Fibroblast of peridontal ligament (primary cell): Measurements from ENCODE around the gene RELL2.
A peak's percentile ranks its signal among the peaks of the same experiment; 100 is the strongest.
"Not testable (repeated sequence)": the region's sequence is repeated elsewhere in the genome, so short reads cannot be mapped to it uniquely, and the experiment has no call there.

Experiments used
- DNase-seq: peaks from one replicate; pipeline ENCODE4 v3.0.0-alpha.2; 2010; ENCODE audit errors: extremely low read depth

Gene RELL2, protein sequence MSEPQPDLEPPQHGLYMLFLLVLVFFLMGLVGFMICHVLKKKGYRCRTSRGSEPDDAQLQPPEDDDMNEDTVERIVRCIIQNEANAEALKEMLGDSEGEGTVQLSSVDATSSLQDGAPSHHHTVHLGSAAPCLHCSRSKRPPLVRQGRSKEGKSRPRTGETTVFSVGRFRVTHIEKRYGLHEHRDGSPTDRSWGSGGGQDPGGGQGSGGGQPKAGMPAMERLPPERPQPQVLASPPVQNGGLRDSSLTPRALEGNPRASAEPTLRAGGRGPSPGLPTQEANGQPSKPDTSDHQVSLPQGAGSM

DNA sequence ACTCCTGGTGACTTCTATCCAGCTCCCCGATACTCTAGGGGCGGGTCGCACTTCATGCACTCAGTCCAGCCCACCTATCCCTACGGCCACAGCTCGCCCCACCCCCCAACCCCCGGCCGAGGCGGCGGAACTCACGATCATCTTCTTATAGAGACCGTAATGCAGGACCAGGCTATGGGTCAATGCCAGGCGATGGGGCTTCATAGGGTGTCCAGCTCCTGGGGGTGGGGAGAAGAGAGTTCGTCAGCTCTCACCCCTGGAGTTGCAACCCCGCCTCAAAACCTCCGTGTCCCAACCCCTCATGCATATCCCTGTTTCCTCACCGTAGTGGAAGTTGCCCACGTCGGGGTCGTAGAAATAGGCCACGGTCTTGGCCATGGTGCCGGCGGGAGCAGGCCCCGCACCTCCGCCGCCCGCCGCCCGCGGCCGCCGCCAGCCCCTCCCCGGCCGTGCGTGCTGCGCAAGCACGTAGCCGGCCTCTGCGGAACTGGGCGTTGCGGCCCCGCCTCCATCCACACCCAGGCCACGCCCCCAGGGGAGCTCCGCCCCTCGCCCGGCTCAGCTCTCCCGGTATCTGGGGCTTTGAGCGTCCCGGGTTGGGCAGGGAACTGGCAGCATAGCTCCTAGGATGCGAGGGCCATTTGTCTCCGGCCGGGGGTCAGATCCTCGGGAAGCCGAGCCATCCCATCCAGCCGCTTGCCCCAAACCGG is at the start of gene RELL2, which contains the start of gene HDAC3:
TSS of gene RELL2 (plus strand) at position 585 of the 710 bp plus-strand sequence. CDS start 1,229 bp downstream, outside the sequence.
TSS of gene HDAC3 (minus strand) at position 437 of the 710 bp plus-strand sequence. CDS start at position 378, 59 bp downstream.
- peak; percentile 80 for DNase-seq

DNA sequence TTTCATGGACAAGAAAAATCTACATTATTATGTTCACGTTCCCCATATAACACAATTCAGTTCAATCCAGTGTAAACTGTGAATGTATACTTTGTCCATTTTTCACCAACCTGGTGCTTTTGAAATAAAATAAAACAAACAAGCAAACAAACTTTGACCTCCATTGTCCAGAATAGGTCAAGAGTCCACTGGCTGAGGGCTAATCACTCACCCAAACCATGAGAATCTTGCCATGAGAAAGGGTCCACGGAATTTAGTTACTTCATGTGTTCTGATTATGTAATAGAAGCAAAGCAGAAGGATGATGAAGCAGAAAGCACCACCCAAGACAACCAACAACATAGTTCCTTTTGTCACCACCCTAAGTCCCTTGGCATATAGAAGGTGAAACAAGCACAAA is 46.7 kb upstream of the RELL2 start:
- DNase-seq = no peak

DNA sequence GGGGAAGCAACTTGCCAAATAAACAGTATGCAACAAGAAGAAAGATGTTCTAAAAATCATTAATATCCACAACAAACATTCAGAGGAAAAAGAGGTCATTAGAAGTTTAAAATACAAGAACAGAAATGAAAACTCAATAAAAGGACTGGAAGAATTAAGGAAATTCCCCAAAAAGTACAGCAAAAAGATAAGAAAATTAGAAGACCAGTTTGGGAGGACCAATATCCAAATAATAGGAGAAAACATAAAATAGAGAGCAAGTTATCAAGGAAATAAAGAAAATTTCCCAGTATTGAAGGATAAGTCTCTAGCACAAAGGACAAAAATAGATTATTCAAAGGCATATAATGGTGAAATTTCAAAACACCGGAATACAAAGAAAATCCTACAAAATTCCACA is 39.9 kb upstream of the RELL2 start:
- no peak for DNase-seq

DNA sequence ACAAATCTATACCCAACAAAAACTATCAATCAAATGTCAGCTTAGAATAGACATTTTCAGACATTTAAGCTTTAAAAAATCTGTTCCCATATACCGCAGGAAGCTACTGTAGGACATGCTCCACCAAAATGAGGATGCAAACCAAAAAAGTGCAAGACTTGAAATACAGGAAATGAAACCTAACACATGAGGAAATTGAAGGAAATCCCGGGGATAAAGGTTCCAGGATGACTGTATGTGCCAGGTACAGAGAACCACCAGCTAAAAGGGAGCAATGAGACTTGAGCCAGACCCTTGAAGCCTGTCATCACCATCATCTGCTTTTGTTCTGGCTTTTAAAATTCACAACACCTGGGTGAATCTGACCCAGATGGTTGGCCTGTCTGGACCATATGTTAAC is 39.4 kb upstream of the RELL2 start:
- no peak for DNase-seq

DNA sequence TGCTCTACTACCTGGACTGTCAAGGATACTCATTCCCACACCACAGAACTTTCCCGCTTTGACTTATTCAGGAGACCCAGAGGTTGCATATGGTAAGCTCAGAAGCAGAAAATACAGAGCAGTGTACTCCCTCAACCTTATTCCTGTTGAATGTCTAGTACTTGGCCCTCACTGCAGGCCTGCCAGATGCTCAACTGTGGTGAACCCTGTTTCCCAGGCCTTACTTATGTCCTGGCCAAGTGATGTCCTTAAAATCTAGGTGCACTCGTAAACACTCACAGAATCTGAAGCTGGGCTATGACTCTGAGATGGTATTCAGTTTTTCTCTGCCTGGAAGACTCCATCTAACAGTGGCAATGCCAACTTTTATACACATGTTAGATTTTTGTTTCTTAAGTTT is 39.0 kb upstream of the RELL2 start:
- DNase-seq = no peak

DNA sequence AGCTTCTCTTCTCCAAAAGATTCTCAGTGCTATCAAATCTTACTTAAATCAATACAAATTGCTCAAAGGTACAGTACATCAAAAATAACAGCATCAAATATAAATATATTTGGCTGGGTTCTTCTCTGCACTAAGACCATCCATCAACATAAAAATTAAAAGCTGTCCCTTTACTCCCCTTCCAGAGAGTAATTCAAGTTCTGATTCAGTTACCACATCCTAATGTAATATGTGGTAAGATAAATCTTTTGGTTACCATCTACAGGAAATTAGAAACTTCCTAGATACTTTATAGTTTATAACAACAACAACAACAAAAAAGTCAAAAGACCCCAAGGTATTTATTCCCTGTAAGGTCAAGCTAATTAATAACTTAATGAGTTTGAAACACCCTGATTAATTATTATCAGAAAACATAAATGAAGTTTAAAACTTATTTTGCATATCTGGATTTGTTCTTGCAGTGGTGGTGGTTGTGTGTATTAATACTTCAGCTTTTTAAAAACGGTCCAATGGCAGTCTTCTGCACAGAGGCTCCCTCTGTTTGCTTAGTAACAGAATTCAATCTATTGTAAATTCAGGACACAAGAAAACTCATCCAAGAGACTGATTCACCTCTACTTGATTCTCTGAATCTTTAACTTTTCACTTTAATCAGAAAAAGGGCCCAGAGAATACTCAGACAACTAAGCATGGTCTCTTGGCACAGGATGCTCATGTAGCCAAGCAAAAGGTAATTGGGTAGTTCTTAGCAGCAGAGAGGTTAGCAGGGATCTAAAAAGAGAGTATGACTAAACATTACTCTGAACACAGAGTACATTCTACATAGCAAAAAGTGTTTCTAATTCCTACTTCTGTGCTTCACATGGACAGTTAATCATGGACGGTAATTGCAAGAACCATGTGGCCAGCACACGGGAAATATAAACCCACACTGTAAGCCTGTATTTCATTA is 38.1 kb upstream of the RELL2 start:
- DNase-seq = peak; percentile 63

DNA sequence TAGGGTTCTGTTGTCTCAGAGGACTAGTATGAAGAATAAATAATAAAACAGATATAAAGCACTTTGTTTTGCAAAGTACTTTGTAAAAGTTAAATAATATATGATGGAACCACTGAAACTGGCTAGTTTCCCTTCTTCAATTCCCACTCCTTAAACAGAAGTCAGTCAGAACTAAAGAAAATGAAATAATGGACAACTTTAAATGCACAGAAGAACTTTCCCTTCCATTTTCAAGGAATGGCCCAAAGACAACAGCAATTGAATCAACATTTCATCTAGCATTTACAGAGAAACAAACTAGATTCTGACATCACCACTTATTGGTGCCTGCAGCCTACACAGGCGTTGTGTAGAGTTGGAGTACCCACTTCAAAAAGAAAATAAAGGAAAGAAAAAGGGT is 34.2 kb upstream of the RELL2 start:
- DNase-seq = no peak

DNA sequence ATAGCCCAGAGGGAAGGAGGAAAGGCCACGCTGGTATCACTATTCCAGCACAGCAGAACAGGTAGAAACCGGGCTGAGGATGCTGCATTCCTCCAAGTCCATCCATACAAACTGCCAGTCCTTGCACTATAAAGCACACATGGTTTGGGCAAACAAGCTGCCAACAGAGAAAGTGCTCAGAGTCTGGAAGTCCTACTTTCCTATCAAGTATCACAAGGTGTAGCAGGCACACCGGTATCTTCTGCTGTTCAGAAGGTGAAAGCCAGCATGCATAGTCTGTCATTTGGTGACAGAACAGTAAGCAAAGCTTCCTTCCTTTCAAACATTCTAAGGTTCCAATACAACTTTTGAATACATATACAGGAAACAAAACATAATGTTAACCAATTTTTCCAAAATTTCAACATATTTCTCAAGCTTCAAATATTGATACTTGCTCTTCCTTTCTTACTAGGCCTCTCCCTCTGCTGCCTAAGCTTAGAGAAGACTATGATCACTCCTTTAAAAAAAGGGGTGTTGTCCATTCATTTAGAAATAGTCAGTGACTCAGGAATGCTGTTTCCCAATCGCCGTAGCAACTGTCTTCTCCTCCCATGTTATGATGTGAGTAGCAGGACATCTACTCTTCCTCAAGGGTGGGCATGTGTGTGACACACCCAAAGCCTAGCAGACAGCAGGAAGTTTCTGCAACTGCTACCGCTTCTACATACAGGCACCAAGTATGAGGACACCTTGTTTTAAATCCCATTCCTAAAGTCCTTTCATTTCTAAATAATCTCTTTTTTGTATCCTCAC is 32.7 kb upstream of the RELL2 start:
- DNase-seq = peak; percentile 94

DNA sequence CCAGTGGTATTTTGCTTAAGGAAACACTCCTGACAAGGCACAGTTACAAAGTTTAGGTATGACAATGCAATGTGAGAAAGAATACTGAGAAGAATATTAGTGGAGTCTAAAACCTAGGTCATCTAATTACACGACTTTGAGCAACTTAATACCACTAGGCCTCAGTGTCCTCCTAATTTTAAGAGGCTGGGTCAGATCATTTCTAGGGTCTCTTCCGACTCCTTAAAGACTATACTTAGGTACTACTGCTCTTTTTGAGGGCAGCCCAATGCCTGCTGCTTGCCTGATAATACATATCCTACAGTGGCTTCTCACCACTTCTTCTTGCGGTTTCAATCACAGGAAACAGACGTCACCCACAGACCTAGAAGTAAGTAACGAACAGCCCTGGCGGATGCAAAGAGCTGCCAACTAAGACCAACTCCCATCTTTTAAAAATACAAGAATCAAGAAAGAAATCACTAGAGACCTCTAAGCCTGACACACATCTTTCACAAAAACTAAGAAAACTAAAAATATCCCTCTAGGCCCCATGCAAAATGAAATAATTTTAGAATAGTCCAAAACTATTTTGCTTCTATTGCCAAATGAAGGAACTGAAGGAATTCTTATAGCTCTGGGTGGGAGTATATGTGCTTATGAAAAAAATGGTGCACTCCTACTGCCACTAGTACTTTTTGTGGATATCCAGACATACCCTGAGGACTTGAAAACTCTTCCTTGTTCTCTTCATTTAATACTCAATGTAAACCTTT is 31.1 kb upstream of the RELL2 start:
- peak; percentile 70 for DNase-seq

DNA sequence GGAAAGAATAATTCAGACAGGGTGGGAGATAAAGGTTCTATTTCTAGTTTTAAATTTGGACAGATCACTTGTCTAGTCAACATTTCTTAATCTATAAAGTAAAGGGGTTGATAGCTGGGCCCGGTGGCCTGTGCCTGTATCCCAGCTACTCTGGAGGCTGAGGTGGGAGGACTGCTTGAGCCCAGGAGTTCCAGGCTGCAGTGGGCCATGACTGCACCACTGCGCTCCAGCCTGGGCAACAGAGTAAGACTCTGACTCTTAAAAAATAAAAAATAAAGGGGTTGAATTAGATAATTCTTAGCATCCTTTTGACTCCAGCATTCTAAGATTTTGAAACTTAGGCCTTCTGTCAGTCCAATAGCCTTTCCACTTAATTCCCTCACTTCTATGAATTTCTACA is 28.8 kb upstream of the RELL2 start:
- no peak for DNase-seq

DNA sequence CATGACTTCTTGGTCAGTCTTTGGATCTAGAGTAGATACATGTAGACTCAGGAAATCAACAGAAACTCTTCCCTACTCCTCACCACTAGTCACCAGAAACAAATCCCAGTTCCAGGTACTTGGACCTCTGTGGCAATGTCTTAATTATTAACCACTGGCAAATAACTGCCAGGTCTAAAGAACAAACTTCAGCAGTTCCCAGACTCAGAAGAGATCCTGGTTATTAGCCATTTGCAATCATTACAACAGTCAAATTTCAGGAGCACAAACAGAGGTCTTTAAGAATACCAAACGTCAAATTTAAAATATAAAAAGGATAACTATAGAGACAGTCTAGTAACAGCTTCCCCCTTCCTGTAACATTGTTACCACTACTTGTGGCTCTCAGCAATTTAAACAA is 28.2 kb upstream of the RELL2 start:
- DNase-seq = no peak

DNA sequence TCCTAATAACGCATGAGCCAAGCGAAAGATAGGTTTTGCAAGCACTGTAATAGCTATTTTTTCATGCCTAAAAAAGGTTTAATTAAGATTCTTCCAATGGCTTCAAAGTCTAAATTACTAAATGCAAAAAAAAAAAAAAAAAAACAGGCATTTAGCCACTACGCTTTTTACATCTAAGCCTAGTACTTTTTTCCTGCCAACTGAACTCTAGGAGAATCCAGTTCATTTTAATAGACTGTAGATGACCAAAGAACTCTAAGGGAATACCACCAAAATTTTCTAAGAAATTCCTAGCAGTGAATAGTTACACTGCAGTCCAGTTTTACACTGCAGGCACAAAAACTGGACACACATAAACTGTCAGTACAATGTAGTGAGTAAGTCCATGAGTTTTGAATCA is 27.8 kb upstream of the RELL2 start:
- no peak for DNase-seq

DNA sequence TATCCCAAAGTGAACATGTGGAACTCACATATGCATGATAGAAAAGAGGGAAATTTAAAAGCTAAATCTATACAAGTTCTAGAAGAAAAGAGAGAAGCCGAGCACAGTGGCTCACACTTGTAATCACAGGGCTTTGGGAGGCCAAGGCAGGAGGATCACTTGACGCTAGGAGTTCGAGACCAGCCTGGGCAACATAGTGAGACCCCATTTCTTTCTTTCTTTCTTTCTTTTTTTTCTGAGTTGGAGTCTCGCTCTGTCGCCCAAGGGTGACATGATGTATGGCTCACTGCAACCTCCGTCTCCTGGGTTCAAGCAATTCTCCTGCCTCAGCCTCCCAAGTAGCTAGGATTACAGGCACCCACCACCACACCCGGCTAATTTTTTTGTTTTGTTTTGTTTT is 26.9 kb upstream of the RELL2 start:
- DNase-seq = not testable (repeated sequence)

DNA sequence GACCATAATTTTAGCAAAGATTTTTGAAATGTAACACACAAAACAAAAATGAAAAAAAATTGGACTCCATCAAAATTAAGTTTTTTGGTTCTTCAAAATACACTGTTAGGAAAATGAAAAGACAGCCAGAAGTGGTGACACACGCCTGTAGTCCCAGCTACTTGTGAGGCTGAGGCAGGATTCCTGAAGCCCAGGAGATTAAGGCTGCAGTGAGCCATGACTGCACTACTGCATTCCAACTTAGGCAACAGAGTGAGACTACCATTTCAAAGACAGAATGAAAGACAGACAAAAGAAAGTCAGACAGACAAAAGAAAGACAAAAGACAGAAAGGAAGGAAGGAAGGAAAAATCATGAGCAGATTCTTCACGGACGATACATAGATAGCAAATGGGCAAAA is 25.5 kb upstream of the RELL2 start:
- DNase-seq = no peak

DNA sequence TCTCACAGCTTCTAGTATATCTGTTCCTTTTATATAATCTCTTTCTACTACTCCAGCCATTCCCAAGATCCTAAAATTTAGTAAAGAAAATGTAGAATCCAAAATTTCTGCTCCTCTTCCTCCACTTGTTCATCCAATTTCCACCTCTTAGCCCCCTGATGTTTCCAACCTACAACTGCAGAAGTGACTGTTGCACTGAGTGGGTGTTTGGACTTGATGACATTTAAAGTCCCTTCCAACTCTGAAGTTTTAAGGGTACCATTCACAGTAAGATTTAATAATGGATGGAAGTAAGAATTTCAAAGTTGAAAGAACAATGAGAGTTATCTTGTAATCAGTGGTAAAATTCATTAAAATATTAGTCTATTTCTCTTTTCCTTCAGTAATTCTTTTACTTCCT is 23.5 kb upstream of the RELL2 start:
- no peak for DNase-seq

DNA sequence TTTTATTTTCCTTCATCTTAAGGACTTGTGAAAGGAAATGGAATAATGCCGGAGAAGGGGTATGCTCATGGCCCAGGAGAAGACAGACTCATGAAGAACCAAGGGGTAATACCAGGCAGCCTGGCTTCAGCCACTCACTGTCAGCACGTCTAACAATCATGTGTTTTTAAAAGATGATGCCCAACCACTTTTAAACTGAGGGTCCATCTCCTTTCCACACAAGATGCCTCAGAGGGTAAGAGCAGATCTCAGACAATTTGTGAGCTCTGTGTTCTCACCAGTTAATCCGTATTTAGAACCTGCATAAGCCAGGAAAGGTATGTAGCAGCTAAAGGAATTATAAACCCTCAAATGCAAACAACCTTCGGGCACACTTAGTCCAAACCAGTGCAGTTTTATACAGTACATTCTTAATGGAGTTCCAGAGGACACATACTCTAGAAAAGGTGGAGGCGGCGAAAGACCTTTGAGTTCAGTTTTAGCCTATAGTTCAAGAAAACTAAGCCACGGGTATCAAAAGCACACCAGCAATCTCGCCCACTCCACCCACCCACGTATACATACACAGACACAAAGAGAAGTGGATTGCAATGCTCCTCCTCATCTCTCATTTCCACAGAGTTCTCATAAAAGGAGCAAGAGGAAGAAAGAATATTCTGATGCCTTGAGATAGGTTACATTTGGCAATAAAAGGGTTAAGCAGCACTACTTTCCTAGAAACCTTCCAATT is 20.6 kb upstream of the RELL2 start:
- no peak for DNase-seq

DNA sequence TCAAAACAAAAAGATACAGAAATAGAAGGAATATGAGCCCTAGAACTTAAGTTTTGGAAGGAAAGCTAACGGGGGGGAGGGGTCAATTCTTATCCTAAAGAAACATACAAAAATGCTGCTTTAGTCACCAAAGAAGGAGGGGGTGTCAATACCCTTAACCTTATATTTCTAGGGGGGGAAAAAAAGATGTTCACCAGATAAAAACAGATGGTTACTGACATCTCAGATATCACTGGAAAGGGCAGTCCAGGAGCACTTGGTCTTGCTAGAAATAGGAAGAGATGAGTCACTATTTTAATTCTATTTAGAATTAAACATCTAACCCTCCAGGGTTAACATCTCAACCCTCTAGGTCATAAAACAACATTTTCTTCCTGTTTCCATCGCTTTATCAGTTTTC is 19.7 kb upstream of the RELL2 start:
- peak; percentile 24 for DNase-seq

DNA sequence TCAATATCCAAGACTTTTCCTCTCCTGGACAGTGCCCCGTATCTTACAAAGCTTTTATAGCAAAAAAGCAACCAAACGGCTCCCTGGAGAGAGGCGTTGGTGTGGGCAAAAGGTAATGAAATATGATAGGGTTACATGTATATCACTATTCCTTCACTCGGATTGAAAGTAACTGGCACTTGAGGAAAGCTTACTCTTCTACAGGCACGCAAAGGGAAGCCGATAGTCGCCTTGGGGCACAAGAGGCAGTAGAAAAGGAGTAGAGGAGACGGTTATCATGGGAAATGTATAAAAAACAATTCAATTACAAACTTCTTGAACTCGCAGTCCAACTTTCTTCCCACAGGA is 19.1 kb upstream of the RELL2 start:
- DNase-seq = peak; percentile 20

DNA sequence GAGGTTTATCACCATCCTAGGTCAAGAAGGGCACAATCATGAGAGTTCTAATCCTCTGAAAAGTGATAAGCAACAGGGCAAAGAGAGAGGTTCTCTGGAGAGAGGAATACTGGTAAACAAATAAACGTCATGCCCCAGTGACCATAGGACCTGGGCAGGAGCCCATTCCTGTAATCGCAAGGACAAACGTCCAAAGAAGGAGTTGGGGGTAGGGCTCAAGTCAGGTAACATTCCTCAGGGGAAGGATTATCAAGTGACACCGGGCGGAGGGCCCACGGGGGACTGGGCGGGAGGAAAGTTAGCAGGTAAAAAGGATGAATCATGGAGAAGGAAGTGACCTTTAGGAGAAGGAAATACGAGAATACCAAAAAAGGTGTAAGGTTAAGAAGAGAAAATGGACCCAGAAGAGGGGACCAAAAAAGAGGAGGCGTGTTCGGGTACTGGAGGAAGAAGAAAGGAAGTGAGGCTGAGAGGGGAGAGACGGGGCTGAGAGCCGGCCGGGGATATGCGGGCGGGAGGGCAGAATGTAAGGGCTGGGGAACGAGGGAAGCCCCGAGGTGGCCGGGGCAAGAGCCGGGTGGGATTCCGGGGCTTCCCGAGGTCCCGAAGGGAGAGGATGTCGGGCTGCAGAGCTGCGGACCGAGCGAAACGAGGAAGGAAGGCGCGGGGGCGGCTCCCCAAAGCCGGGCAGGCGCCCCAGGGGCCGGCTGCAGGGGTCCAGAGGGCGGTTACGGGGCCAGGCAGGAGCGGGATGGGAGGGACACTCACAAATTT is 18.6 kb upstream of the RELL2 start:
- no peak for DNase-seq
